Panc1 (cell line): Measurements from ENCODE around the gene KCNMB2. TPM values are rescaled to one million over a fixed set of nuclear protein-coding genes. Genes with fewer than 3 reads are reported as not detected.
"Not testable (repeated sequence)": the region's sequence is repeated elsewhere in the genome, so short reads cannot be mapped to it uniquely, and the experiment has no call there.

Experiments used
- ATAC-seq: fragments of 200-7000 bp; cut with Tn5 transposase; 2 replicates; pipeline ENCODE4 v1.9.1; 2020; ENCODE audit warnings: mild to moderate bottlenecking, moderate library complexity
- BruUV-seq: library from RNA; stranded (reverse); fragments of 400-500 nt; replicated peaks from 2 replicates; lab custom pipeline; 2021; lab: Mats Ljungman, UMichigan
- CTCF ChIA-PET: fragments of 300-600 bp; sonication (Branson Sonifier 250); formaldehyde crosslinking; loops from one replicate; lab custom pipeline; 2022; ENCODE audit warnings: antibody characterized with exemption; lab: Charles Lee
- POLR2A ChIA-PET: fragments of 300-600 bp; sonication (Branson Sonifier 250); formaldehyde crosslinking; loops from one replicate; lab custom pipeline; 2022; ENCODE audit warnings: antibody characterized with exemption; lab: Charles Lee
- DNase-seq: peaks from one replicate; pipeline ENCODE4 v3.0.0-alpha.2; 2010; ENCODE audit warnings: low read depth, low spot score
- H3K27ac ChIP-seq: 2 replicates; pipeline ENCODE4 v1.5.1; 2011; ENCODE audit warnings: mild to moderate bottlenecking, low read length, inconsistent platforms
- H3K27me3 ChIP-seq: fragments of 200-500 bp; sonication (Bioruptor generic); 2 replicates; pipeline ENCODE4 v1.6.0; 2014; ENCODE audit warnings: low read length, inconsistent platforms; ENCODE audit not compliant: control insufficient read depth, insufficient read depth
- H3K36me3 ChIP-seq: fragments of 200-500 bp; sonication (Bioruptor generic); 2 replicates; pipeline ENCODE4 v1.5.1; 2014; ENCODE audit warnings: inconsistent platforms, mild to moderate bottlenecking, low read length, moderate library complexity; ENCODE audit not compliant: control insufficient read depth, insufficient read depth
- H3K4me1 ChIP-seq: 2 replicates; pipeline ENCODE4 v1.5.1; 2011; ENCODE audit warnings: inconsistent platforms, mild to moderate bottlenecking, low read length, moderate library complexity; ENCODE audit not compliant: control insufficient read depth, insufficient read depth
- H3K4me3 ChIP-seq, 2 experiments: 2 replicates each; pipeline ENCODE4 v1.5.1; 2011 to 2012; ENCODE audit warnings: low read depth in 2 of 2, low read length in 2 of 2, mild to moderate bottlenecking in 2 of 2, inconsistent platforms in 1 of 2, moderate library complexity in 1 of 2
- H3K9me3 ChIP-seq: fragments of 200-500 bp; sonication (Bioruptor generic); 2 replicates; pipeline ENCODE4 v1.5.1; 2014; ENCODE audit warnings: low read depth, mild to moderate bottlenecking, inconsistent platforms, low read length, moderate library complexity; ENCODE audit not compliant: control insufficient read depth, insufficient read depth
- POLR2AphosphoS5 ChIP-seq: IDR thresholded peaks from 2 replicates; pipeline ENCODE4 v1.6.1; 2012; ENCODE audit warnings: mild to moderate bottlenecking, low read depth, low read length, moderate library complexity
- REST ChIP-seq, 2 experiments: IDR thresholded peaks; 2 replicates each; pipeline ENCODE4 v1.6.1; 2011 to 2012; ENCODE audit warnings: low read depth in 2 of 2, control low read depth in 1 of 2, low read length in 1 of 2, mild to moderate bottlenecking in 1 of 2, moderate library complexity in 1 of 2; ENCODE audit not compliant: insufficient read depth in 1 of 2
- SIN3A ChIP-seq: IDR thresholded peaks from 2 replicates; pipeline ENCODE4 v1.6.1; 2012; ENCODE audit warnings: low read depth, mild to moderate bottlenecking, low read length, moderate library complexity, borderline replicate concordance; ENCODE audit not compliant: insufficient read depth
- TCF7L2 ChIP-seq: IDR thresholded peaks from 2 replicates; pipeline ENCODE4 v1.6.1; 2011; ENCODE audit warnings: mild to moderate bottlenecking, low read depth, low read length, inconsistent platforms
- in situ Hi-C: cut with HindIII; loops from 2 replicates; pipeline ENCODE4 v1.10.0; 2016; ENCODE audit warnings: low sequenced_read_pairs, low pct_unique_long_range_greater_than_20kb
- intact Hi-C: fragments of 100-400 bp; cut with micrococcal nuclease; formaldehyde crosslinking; loops from one replicate; pipeline ENCODE4 v1.10.0; 2022; ENCODE audit not compliant: unreplicated experiment
- total RNA-seq: library from RNA; stranded (reverse); gene quantifications from one replicate; pipeline ENCODE4 v1.2.1, GENCODE V29; 2021; ENCODE audit not compliant: unreplicated experiment
- TF ChIP-seq, protein P1 (sequence below): fragments of 450-650 bp; IDR thresholded peaks from 2 replicates; pipeline ENCODE4 v1.5.1; 2017; ENCODE audit warnings: mild to moderate bottlenecking

Gene KCNMB2
- total RNA-seq, 1 experiment from 2014 or later: not detected

DNA sequence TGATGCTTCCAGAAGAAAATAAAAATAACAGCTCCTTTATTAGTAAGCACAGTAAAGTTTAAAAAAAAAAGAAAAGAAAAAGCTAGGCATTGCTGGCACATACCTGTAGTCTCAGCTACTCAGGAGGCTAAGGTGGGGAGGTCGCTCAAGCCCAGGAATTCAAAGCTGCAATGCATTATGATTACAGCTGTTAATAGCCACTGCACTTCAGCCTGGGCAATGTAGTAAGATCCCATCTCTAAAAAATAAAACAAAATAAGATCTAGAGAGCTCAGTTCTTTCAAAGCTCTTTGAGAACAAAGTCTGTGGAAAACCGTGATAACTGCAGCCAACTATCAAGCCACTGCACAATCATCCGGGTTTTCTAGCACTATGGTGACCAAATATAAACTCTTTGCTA is 323.1 kb downstream of the KCNMB2 start:
- BruUV-seq: no TSS peak
- H3K27ac ChIP-seq: no peak overlapping the region
- TF ChIP-seq TCF7L2 (no peak), POLR2AphosphoS5 (no peak)
- ChIA-PET CTCF (no interaction called here), POLR2A (no interaction called here)
- no peaks in the 10 kb centered on the region for H3K9me3 ChIP-seq
- H3K27me3 ChIP-seq: no peaks in the 10 kb centered on the region
- in situ Hi-C loops: no loop called here
- H3K4me1 ChIP-seq: no peaks in the 10 kb centered on the region
- ATAC-seq (no peak), DNase-seq (no peak)
- peaks cover 4% of the 10 kb centered on the region; the same call in 1 of the 2 replicates for H3K36me3 ChIP-seq
- intact Hi-C loops: no loop called here
- H3K4me3 ChIP-seq: no peak overlapping the region

GRCh38 chr3:178859900-178860436 is 323.7 kb downstream of the KCNMB2 start:
- DNase-seq, H3K27me3 ChIP-seq, H3K4me1 ChIP-seq, H3K27ac ChIP-seq, BruUV-seq, H3K9me3 ChIP-seq, intact Hi-C loops, ATAC-seq, H3K36me3 ChIP-seq, H3K4me3 ChIP-seq, POLR2A ChIA-PET, CTCF ChIA-PET, in situ Hi-C loops: not testable (repeated sequence)

GRCh38 chr3:178868681-178869080 is 332.4 kb downstream of the KCNMB2 start:
- in situ Hi-C loops: no loop called here
- ATAC-seq (no peak), DNase-seq (no peak)
- Histone ChIP-seq H3K4me1 (no peaks in the 10 kb centered on the region), H3K27ac (no peak overlapping the region), H3K36me3 (no peaks in the 10 kb centered on the region), H3K9me3 (no peaks in the 10 kb centered on the region), H3K27me3 (no peaks in the 10 kb centered on the region), H3K4me3 (no peak overlapping the region)
- no TSS peak for BruUV-seq
- TF ChIP-seq TCF7L2 (no peak), SIN3A (no peak), REST (IDR thresholded peaks at IDR 0.05; ENCODE audit: insufficient read depth in 1 of 2, low read depth in 2 of 2, low read length in 1 of 2) (no peak), POLR2AphosphoS5 (no peak)
- TF ChIP-seq, protein P1, sequence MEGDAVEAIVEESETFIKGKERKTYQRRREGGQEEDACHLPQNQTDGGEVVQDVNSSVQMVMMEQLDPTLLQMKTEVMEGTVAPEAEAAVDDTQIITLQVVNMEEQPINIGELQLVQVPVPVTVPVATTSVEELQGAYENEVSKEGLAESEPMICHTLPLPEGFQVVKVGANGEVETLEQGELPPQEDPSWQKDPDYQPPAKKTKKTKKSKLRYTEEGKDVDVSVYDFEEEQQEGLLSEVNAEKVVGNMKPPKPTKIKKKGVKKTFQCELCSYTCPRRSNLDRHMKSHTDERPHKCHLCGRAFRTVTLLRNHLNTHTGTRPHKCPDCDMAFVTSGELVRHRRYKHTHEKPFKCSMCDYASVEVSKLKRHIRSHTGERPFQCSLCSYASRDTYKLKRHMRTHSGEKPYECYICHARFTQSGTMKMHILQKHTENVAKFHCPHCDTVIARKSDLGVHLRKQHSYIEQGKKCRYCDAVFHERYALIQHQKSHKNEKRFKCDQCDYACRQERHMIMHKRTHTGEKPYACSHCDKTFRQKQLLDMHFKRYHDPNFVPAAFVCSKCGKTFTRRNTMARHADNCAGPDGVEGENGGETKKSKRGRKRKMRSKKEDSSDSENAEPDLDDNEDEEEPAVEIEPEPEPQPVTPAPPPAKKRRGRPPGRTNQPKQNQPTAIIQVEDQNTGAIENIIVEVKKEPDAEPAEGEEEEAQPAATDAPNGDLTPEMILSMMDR: no peak
- CTCF ChIA-PET: no interaction called here
- intact Hi-C loops: no loop called here
- POLR2A ChIA-PET: no interaction called here
